Loucy (cell line): ENCODE measurements around the gene ABLIM2.

ENCODE experiments used
- H2AFZ ChIP-seq: fragments of 200-600 bp; sonication (generic); 2 replicates; pipeline ENCODE4 v1.6.0; 2016; ENCODE audit warnings: antibody characterized with exemption, mild to moderate bottlenecking, low read length, moderate library complexity
- H3F3A ChIP-seq: fragments of 200-600 bp; 2 replicates; pipeline ENCODE4 v1.6.0; 2016; ENCODE audit warnings: antibody characterized with exemption, low read depth, mild to moderate bottlenecking
- H3K27me3 ChIP-seq: fragments of 200-600 bp; sonication (generic); 2 replicates; pipeline ENCODE4 v1.6.1; 2014; ENCODE audit warnings: low read length, mild to moderate bottlenecking; ENCODE audit not compliant: insufficient read depth, poor library complexity, severe bottlenecking
- H3K36me3 ChIP-seq: fragments of 200-600 bp; sonication (generic); 2 replicates; pipeline ENCODE4 v1.6.1; 2016; ENCODE audit warnings: low read length; ENCODE audit not compliant: insufficient read depth
- H3K4me1 ChIP-seq: fragments of 200-600 bp; sonication (generic); 2 replicates; pipeline ENCODE4 v1.5.1; 2014; ENCODE audit warnings: low read length, mild to moderate bottlenecking; ENCODE audit not compliant: insufficient read depth, poor library complexity, severe bottlenecking
- H3K4me2 ChIP-seq: fragments of 200-600 bp; sonication (generic); 2 replicates; pipeline ENCODE4 v1.6.0; 2014; ENCODE audit warnings: antibody characterized with exemption, low read length, low read depth, mild to moderate bottlenecking; ENCODE audit not compliant: poor library complexity, severe bottlenecking
- H3K4me3 ChIP-seq: fragments of 200-600 bp; sonication (generic); 2 replicates; pipeline ENCODE4 v1.5.1; 2014; ENCODE audit warnings: low read length, mild to moderate bottlenecking, mixed read lengths; ENCODE audit not compliant: poor library complexity, severe bottlenecking
- H3K79me2 ChIP-seq: fragments of 200-600 bp; sonication (generic); 2 replicates; pipeline ENCODE4 v1.6.1; 2014; ENCODE audit warnings: low read length; ENCODE audit not compliant: insufficient read depth
- H3K9ac ChIP-seq: fragments of 200-600 bp; sonication (generic); 2 replicates; pipeline ENCODE4 v1.6.0; 2014; ENCODE audit warnings: mild to moderate bottlenecking, low read depth, low read length, moderate library complexity; ENCODE audit not compliant: poor library complexity, severe bottlenecking
- H3K9me2 ChIP-seq: fragments of 200-600 bp; sonication (generic); replicated peaks from 2 replicates; pipeline ENCODE4 v1.6.1; 2016; ENCODE audit warnings: low read depth, low read length, mixed read lengths
- H3K9me3 ChIP-seq: fragments of 200-600 bp; sonication (generic); 2 replicates; pipeline ENCODE4 v1.6.1; 2014; ENCODE audit warnings: mild to moderate bottlenecking, antibody characterized with exemption, low read length, low read depth; ENCODE audit not compliant: insufficient read depth
- H4K20me1 ChIP-seq: fragments of 200-600 bp; sonication (generic); 2 replicates; pipeline ENCODE4 v1.6.0; 2014; ENCODE audit warnings: antibody characterized with exemption, low read length, mild to moderate bottlenecking; ENCODE audit not compliant: insufficient read depth, poor library complexity, severe bottlenecking
- EZH2phosphoT487 ChIP-seq: fragments of 200-600 bp; IDR thresholded peaks from 2 replicates; pipeline ENCODE4 v1.6.1; 2018; ENCODE audit warnings: antibody characterized with exemption, mild to moderate bottlenecking, moderate library complexity, borderline replicate concordance
- TF ChIP-seq, protein P1 (sequence below): fragments of 200-600 bp; sonication (generic); conservative IDR thresholded peaks from 2 replicates; pipeline ENCODE4 v1.5.1; 2014; ENCODE audit warnings: mild to moderate bottlenecking, antibody characterized with exemption, low read length

ABLIM2 gene

GRCh38 chr4:7971159-7971631 is 187.4 kb downstream of the ABLIM2 start:
- no peaks in the 10 kb centered on the region for H3K79me2 ChIP-seq
- no peaks in the 10 kb centered on the region; the same call in 1 of the 2 replicates for H3K9me3 ChIP-seq
- H3K36me3 ChIP-seq, result no peaks in the 10 kb centered on the region
- no peak overlapping the region for H2AFZ ChIP-seq
- H3K4me1 ChIP-seq, result no peaks in the 10 kb centered on the region
- H3K9ac ChIP-seq, result no peak overlapping the region
- no peaks in the 10 kb centered on the region for H3K9me2 ChIP-seq
- H3K4me2 ChIP-seq, result no peak overlapping the region
- H3K4me3 ChIP-seq, result no peak overlapping the region
- H4K20me1 ChIP-seq, result no peaks in the 10 kb centered on the region
- no peaks in the 10 kb centered on the region for H3K27me3 ChIP-seq
- no peaks in the 10 kb centered on the region for H3F3A ChIP-seq
- TF ChIP-seq, protein P1, sequence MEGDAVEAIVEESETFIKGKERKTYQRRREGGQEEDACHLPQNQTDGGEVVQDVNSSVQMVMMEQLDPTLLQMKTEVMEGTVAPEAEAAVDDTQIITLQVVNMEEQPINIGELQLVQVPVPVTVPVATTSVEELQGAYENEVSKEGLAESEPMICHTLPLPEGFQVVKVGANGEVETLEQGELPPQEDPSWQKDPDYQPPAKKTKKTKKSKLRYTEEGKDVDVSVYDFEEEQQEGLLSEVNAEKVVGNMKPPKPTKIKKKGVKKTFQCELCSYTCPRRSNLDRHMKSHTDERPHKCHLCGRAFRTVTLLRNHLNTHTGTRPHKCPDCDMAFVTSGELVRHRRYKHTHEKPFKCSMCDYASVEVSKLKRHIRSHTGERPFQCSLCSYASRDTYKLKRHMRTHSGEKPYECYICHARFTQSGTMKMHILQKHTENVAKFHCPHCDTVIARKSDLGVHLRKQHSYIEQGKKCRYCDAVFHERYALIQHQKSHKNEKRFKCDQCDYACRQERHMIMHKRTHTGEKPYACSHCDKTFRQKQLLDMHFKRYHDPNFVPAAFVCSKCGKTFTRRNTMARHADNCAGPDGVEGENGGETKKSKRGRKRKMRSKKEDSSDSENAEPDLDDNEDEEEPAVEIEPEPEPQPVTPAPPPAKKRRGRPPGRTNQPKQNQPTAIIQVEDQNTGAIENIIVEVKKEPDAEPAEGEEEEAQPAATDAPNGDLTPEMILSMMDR, result no peak
- no peak for TF ChIP-seq EZH2phosphoT487

GRCh38 chr4:7970361-7970946 is 188.2 kb downstream of the ABLIM2 start:
- no peak overlapping the region for H3K4me3 ChIP-seq
- no peaks in the 10 kb centered on the region for H4K20me1 ChIP-seq
- no peaks in the 10 kb centered on the region for H3K4me1 ChIP-seq
- H3K36me3 ChIP-seq, result no peaks in the 10 kb centered on the region
- no peak overlapping the region for H3K4me2 ChIP-seq
- no peaks in the 10 kb centered on the region for H3K9me2 ChIP-seq
- no peak overlapping the region for H3K9ac ChIP-seq
- no peaks in the 10 kb centered on the region for H3K79me2 ChIP-seq
- no peak overlapping the region for H2AFZ ChIP-seq
- H3K27me3 ChIP-seq, result no peaks in the 10 kb centered on the region
- no peak for TF ChIP-seq EZH2phosphoT487
- TF ChIP-seq, protein P1, result no peak
- no peaks in the 10 kb centered on the region; the same call in 1 of the 2 replicates for H3K9me3 ChIP-seq
- no peaks in the 10 kb centered on the region for H3F3A ChIP-seq

- Histone ChIP-seq H3K9me2 (no peaks in the 10 kb centered on the region), H3K4me3 (no peak overlapping the region), H3K79me2 (no peaks in the 10 kb centered on the region), H3F3A (no peaks in the 10 kb centered on the region), H4K20me1 (no peaks in the 10 kb centered on the region), H3K27me3 (no peaks in the 10 kb centered on the region), H3K4me1 (no peaks in the 10 kb centered on the region), H3K9ac (no peak overlapping the region), H3K36me3 (no peaks in the 10 kb centered on the region), H2AFZ (no peak overlapping the region), H3K4me2 (no peak overlapping the region), H3K9me3 (peaks cover 7% of the 10 kb centered on the region; the same call in 1 of the 2 replicates)
- TF ChIP-seq EZH2phosphoT487, result no peak
- TF ChIP-seq, protein P1, result no peak
Observed at GRCh38 chr4:7968262-7968896, 190.2 kb downstream of the ABLIM2 start.
